ENCODE results near the gene C1QTNF12. TPM values are rescaled to one million over a fixed set of nuclear protein-coding genes. Genes with fewer than 3 reads are reported as not detected.

The C1QTNF12 gene
- total and polyA plus RNA-seq, 2 of the 8 experiments (the other 6 are each of a cell fraction or from before 2014, with no cell fraction given), result 2.1 to 3.7 TPM

DNA sequence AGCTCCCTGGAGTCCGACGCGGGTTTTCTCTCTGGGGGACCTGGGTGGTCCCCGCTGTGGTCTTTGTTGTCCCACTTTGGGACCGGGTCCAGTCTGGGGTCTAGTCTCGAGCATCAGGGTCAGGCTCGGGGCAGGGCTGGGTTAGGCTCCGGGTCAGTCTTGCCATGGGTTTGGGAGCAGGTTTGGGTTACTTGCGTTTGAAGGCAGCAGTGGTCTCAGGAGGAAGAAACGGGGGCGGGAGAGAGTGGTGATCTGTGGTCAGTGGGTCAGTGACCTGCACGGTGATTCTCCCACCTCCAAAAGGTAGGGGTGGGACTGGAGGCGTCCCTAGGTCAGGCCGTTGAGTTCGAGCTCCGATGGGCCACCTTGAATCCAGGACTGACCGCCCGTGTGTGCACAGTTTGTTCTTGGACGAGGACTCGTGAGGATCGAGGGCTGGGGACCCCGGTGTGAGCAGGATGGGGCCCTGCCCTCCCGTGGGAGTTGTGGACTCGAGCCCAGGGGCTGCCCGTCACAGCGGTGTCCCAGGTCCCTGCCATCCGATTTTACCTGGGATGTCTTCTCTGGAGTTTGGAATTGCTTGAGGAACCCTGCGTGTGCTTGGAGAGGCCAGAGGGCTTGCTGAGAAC is 12.2 kb downstream of the C1QTNF12 start (continued):
- TF ChIP-seq EP300 (IDR thresholded peaks at IDR 0.05; ENCODE audit: borderline replicate concordance in 1 of 2, low read depth in 2 of 2, low read length in 2 of 2) (no peak), SP2 (IDR thresholded peaks at IDR 0.05; ENCODE audit: low read length) (no peak), SP1 (IDR thresholded peaks at IDR 0.05; ENCODE audit: low read depth, low read length) (no peak), RBBP5 (IDR thresholded peaks at IDR 0.05; ENCODE audit: borderline replicate concordance, low read depth, low read length) (no peak), ATF3 (IDR thresholded peaks at IDR 0.05; ENCODE audit: insufficient read depth, low read depth, low read length) (no peak)
- TF ChIP-seq, protein P1, sequence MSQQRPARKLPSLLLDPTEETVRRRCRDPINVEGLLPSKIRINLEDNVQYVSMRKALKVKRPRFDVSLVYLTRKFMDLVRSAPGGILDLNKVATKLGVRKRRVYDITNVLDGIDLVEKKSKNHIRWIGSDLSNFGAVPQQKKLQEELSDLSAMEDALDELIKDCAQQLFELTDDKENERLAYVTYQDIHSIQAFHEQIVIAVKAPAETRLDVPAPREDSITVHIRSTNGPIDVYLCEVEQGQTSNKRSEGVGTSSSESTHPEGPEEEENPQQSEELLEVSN (IDR thresholded peaks at IDR 0.05), result no peak
